LoVo (cell line): ENCODE results near the gene HS6ST3.

ENCODE experiments used
- DNase-seq: peaks from one replicate; pipeline ENCODE4 v3.0.0-alpha.2; 2016; ENCODE audit warnings: low spot score

The HS6ST3 gene

GRCh38 chr13:96844195-96844594, 754.3 kb downstream of the HS6ST3 start:
- DNase-seq, result no peak

- no peak for DNase-seq
Measured at GRCh38 chr13:96844616-96845015, 754.7 kb downstream of the HS6ST3 start.

GRCh38 chr13:96848286-96848685, 758.4 kb downstream of the HS6ST3 start:
- no peak for DNase-seq

GRCh38 chr13:96849091-96849490, 759.2 kb downstream of the HS6ST3 start:
- DNase-seq, result no peak

GRCh38 chr13:96850538-96851145, 760.7 kb downstream of the HS6ST3 start:
- DNase-seq, result no peak

GRCh38 chr13:96851856-96852445, 762.0 kb downstream of the HS6ST3 start:
- no peak for DNase-seq

GRCh38 chr13:96858133-96858826, 768.4 kb downstream of the HS6ST3 start:
- DNase-seq, result no peak

- DNase-seq, result no peak
Measured at GRCh38 chr13:96860882-96861281, 771.0 kb downstream of the HS6ST3 start.

GRCh38 chr13:96862093-96862492, 772.2 kb downstream of the HS6ST3 start:
- no peak for DNase-seq

GRCh38 chr13:96862999-96863398, 773.1 kb downstream of the HS6ST3 start:
- DNase-seq, result no peak

- DNase-seq, result no peak
Measured at GRCh38 chr13:96871469-96871868, 781.6 kb downstream of the HS6ST3 start.

GRCh38 chr13:96880419-96880818, 790.5 kb downstream of the HS6ST3 start:
- DNase-seq, result no peak
